OCI-LY3 (cell line): ENCODE data around the gene RAB11FIP4.

Source experiments
- H2AFZ ChIP-seq: fragments of 200-600, 300-600 bp; shearing (Covaris generic); 2 replicates; pipeline ENCODE4 v1.6.0; 2014; ENCODE audit warnings: antibody characterized with exemption, low read depth, low read length
- H3K27ac ChIP-seq: fragments of 200-600, 300-600 bp; sonication (generic); 2 replicates; pipeline ENCODE4 v1.5.1; 2014; ENCODE audit warnings: mild to moderate bottlenecking, low read length, moderate library complexity, mixed read lengths
- H3K27me3 ChIP-seq: fragments of 200-600, 300-600 bp; sonication (generic); 2 replicates; pipeline ENCODE4 v1.6.1; 2014; ENCODE audit warnings: low read depth, low read length, mixed read lengths
- H3K36me3 ChIP-seq: fragments of 200-600, 300-600 bp; sonication (generic); replicated peaks from 2 replicates; pipeline ENCODE3; 2014; ENCODE audit warnings: low read depth, low read length, mixed read lengths
- H3K4me1 ChIP-seq: fragments of 300-600, 200-600 bp; sonication (generic); 2 replicates; pipeline ENCODE4 v1.6.1; 2014; ENCODE audit warnings: low read length, mixed read lengths
- H3K4me2 ChIP-seq: fragments of 200-600, 300-600 bp; sonication (generic); 2 replicates; pipeline ENCODE4 v1.6.1; 2014; ENCODE audit warnings: low read length, mixed read lengths
- H3K4me3 ChIP-seq: fragments of 300-600, 200-600 bp; sonication (generic); 2 replicates; pipeline ENCODE4 v1.5.1; 2014; ENCODE audit warnings: antibody characterized with exemption, mild to moderate bottlenecking, low read length, moderate library complexity
- H3K79me2 ChIP-seq: fragments of 300-600, 200-600 bp; shearing (Covaris generic); 2 replicates; pipeline ENCODE4 v1.6.1; 2014; ENCODE audit warnings: mild to moderate bottlenecking, low read length, mixed read lengths
- H3K9ac ChIP-seq: fragments of 300-600, 200-600 bp; shearing (Covaris generic); 2 replicates; pipeline ENCODE4 v1.6.0; 2014; ENCODE audit warnings: mild to moderate bottlenecking, low read length, moderate library complexity
- H3K9me3 ChIP-seq: fragments of 200-600, 300-600 bp; shearing (Covaris generic); 2 replicates; pipeline ENCODE4 v1.6.1; 2014; ENCODE audit warnings: low read length, mixed read lengths; ENCODE audit not compliant: insufficient read depth
- H4K20me1 ChIP-seq: fragments of 200-600, 300-600 bp; sonication (generic); 2 replicates; pipeline ENCODE4 v1.6.1; 2016; ENCODE audit warnings: low read length, mixed read lengths; ENCODE audit not compliant: insufficient read depth
- CTCF ChIP-seq: fragments of 200-600, 300-600 bp; sonication (generic); IDR thresholded peaks from 2 replicates; pipeline ENCODE4 v1.5.1; 2014; ENCODE audit warnings: antibody characterized with exemption, low read length, low read depth
- EZH2phosphoT487 ChIP-seq: fragments of 200-600 bp; shearing (Covaris generic); IDR thresholded peaks from 2 replicates; pipeline ENCODE4 v1.6.1; 2018; ENCODE audit warnings: antibody characterized with exemption, mixed run types, low read depth

Gene RAB11FIP4

GRCh38 chr17:31536451-31536850 lies 145.0 kb downstream of the RAB11FIP4 start:
- peak overlapping the region; percentile 77 for H3K9ac ChIP-seq
- no peaks in the 10 kb centered on the region for H3K27me3 ChIP-seq
- no peaks in the 10 kb centered on the region for H4K20me1 ChIP-seq
- H3K4me3 ChIP-seq: peak overlapping the region; percentile 4; the same call in 1 of the 2 replicates
- peaks cover 81% of the 10 kb centered on the region for H3K4me1 ChIP-seq
- H3K36me3 ChIP-seq: no peaks in the 10 kb centered on the region
- TF ChIP-seq EZH2phosphoT487 (no peak), CTCF (no peak)
- H3K27ac ChIP-seq: peak overlapping the region; percentile 96
- H3K4me2 ChIP-seq: peak overlapping the region; percentile 82
- no peak overlapping the region for H2AFZ ChIP-seq
- no peaks in the 10 kb centered on the region for H3K9me3 ChIP-seq
- H3K79me2 ChIP-seq: no peaks in the 10 kb centered on the region

- TF ChIP-seq EZH2phosphoT487: no peak
- Histone ChIP-seq H3K27me3 (no peaks in the 10 kb centered on the region), H3K4me2 (peak overlapping the region; percentile 82), H4K20me1 (no peaks in the 10 kb centered on the region), H3K79me2 (no peaks in the 10 kb centered on the region), H3K9me3 (no peaks in the 10 kb centered on the region), H3K4me1 (peaks cover 89% of the 10 kb centered on the region), H3K36me3 (no peaks in the 10 kb centered on the region), H3K27ac (peak overlapping the region; percentile 96), H2AFZ (no peak overlapping the region), H3K4me3 (no peak overlapping the region), H3K9ac (peak overlapping the region; percentile 77)
Observed at GRCh38 chr17:31537565-31538011, 146.1 kb downstream of the RAB11FIP4 start.

- peak overlapping the region; percentile 41 for H3K4me3 ChIP-seq
Observed at GRCh38 chr17:31538080-31538762, 146.7 kb downstream of the RAB11FIP4 start.

GRCh38 chr17:31540602-31541307 lies 149.3 kb downstream of the RAB11FIP4 start:
- peaks cover 69% of the 10 kb centered on the region for H3K4me1 ChIP-seq
- H3K36me3 ChIP-seq: no peaks in the 10 kb centered on the region
- peak overlapping the region; percentile 11; the same call in 1 of the 2 replicates for H3K27ac ChIP-seq
- no peak overlapping the region for H3K4me3 ChIP-seq
- no peaks in the 10 kb centered on the region for H3K79me2 ChIP-seq
- no peaks in the 10 kb centered on the region for H4K20me1 ChIP-seq
- H3K9ac ChIP-seq: peak overlapping the region; percentile 15; the same call in 1 of the 2 replicates
- TF ChIP-seq CTCF (no peak), EZH2phosphoT487 (no peak)
- H3K4me2 ChIP-seq: no peak overlapping the region
- H2AFZ ChIP-seq: no peak overlapping the region
- H3K9me3 ChIP-seq: no peaks in the 10 kb centered on the region
- no peaks in the 10 kb centered on the region for H3K27me3 ChIP-seq

More at GRCh38 chr17:31538080-31538762, 146.7 kb downstream of the RAB11FIP4 start:
- TF ChIP-seq CTCF (peak; percentile 40), EZH2phosphoT487 (no peak)
- Histone ChIP-seq H3K4me1 (peaks cover 89% of the 10 kb centered on the region), H4K20me1 (no peaks in the 10 kb centered on the region), H3K27ac (peak overlapping the region; percentile 96), H3K79me2 (no peaks in the 10 kb centered on the region), H3K9ac (peak overlapping the region; percentile 77), H3K27me3 (no peaks in the 10 kb centered on the region), H3K4me2 (peak overlapping the region; percentile 83), H3K9me3 (no peaks in the 10 kb centered on the region), H2AFZ (no peak overlapping the region), H3K36me3 (no peaks in the 10 kb centered on the region)
